ENCODE data around the gene ARHGEF17.

ARHGEF17 gene

DNA sequence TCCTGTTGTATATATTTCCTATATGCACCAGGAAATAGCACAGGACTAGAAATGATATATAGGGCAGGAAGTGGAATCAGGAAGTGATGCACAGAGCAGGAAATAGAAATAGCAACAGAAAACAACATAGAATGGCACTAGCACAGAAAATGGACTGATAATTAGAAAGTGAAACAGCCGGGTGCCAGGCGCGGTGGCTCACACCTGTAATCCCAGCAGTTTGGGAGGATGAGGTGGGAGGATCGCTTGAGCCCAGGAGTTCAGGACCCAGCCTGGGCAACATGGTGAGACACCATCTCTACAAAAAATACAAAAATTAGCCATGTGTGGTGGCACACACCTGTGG lies 58.2 kb downstream of the ARHGEF17 start:
- Histone ChIP-seq H3K4me1 (ENCODE audit: control insufficient read depth, insufficient read depth, low read length) (no peaks in the 10 kb centered on the region), H3K36me3 (ENCODE audit: control insufficient read depth in 2 of 2, insufficient read depth in 1 of 2, low read length in 2 of 2) (peaks cover 0 to 40% of the 10 kb centered on the region in 2 experiments; a peak in 1 of 3 replicates), H3K9me3 (ENCODE audit: control insufficient read depth, insufficient read depth, low read depth, low read length) (no peaks in the 10 kb centered on the region), H3K27ac (ENCODE audit: extremely low read depth, low read depth, low read length) (no peak overlapping the region), H3K4me3 (ENCODE audit: low read depth, low read length) (no peak overlapping the region)
- ChIA-PET POLR2A (no interaction called here), CTCF (interaction anchor here (1.2 to 7.2 kb wide), 5 partner anchors 9 to 30 kb away, joined by 3 to 50 read pairs (median 5); no protein-coding TSS in a partner anchor)
- TF ChIP-seq, protein P1, sequence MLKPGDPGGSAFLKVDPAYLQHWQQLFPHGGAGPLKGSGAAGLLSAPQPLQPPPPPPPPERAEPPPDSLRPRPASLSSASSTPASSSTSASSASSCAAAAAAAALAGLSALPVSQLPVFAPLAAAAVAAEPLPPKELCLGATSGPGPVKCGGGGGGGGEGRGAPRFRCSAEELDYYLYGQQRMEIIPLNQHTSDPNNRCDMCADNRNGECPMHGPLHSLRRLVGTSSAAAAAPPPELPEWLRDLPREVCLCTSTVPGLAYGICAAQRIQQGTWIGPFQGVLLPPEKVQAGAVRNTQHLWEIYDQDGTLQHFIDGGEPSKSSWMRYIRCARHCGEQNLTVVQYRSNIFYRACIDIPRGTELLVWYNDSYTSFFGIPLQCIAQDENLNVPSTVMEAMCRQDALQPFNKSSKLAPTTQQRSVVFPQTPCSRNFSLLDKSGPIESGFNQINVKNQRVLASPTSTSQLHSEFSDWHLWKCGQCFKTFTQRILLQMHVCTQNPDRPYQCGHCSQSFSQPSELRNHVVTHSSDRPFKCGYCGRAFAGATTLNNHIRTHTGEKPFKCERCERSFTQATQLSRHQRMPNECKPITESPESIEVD (tag by site-specific recombination; IDR thresholded peaks at IDR 0.05): no peak
- TF ChIP-seq, protein P2, sequence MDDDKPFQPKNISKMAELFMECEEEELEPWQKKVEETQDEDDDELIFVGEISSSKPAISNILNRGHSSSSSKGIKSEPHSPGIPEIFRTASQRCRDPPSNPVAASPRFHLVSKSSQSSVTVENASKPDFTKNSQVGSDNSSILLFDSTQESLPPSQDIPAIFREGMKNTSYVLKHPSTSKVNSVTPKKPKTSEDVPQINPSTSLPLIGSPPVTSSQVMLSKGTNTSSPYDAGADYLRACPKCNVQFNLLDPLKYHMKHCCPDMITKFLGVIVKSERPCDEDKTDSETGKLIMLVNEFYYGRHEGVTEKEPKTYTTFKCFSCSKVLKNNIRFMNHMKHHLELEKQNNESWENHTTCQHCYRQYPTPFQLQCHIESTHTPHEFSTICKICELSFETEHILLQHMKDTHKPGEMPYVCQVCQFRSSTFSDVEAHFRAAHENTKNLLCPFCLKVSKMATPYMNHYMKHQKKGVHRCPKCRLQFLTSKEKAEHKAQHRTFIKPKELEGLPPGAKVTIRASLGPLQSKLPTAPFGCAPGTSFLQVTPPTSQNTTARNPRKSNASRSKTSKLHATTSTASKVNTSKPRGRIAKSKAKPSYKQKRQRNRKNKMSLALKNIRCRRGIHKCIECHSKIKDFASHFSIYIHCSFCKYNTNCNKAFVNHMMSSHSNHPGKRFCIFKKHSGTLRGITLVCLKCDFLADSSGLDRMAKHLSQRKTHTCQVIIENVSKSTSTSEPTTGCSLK (tag by site-specific recombination; IDR thresholded peaks at IDR 0.05): no peak
- TF ChIP-seq ZNF792 (tag by site-specific recombination; IDR thresholded peaks at IDR 0.05): no peak
- no peak for TF ChIP-seq SALL2 (tag by site-specific recombination; IDR thresholded peaks at IDR 0.05; ENCODE audit: borderline replicate concordance)
- TF ChIP-seq, protein P3, sequence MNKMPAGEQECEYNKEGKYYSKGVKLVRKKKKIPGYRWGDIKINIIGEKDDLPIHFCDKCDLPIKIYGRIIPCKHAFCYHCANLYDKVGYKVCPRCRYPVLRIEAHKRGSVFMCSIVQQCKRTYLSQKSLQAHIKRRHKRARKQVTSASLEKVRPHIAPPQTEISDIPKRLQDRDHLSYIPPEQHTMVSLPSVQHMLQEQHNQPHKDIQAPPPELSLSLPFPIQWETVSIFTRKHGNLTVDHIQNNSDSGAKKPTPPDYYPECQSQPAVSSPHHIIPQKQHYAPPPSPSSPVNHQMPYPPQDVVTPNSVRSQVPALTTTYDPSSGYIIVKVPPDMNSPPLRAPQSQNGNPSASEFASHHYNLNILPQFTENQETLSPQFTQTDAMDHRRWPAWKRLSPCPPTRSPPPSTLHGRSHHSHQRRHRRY (tag by site-specific recombination; IDR thresholded peaks at IDR 0.05): no peak
- TF ChIP-seq ZNF24 (tag by site-specific recombination; IDR thresholded peaks at IDR 0.05): no peak
- TF ChIP-seq, protein P4, sequence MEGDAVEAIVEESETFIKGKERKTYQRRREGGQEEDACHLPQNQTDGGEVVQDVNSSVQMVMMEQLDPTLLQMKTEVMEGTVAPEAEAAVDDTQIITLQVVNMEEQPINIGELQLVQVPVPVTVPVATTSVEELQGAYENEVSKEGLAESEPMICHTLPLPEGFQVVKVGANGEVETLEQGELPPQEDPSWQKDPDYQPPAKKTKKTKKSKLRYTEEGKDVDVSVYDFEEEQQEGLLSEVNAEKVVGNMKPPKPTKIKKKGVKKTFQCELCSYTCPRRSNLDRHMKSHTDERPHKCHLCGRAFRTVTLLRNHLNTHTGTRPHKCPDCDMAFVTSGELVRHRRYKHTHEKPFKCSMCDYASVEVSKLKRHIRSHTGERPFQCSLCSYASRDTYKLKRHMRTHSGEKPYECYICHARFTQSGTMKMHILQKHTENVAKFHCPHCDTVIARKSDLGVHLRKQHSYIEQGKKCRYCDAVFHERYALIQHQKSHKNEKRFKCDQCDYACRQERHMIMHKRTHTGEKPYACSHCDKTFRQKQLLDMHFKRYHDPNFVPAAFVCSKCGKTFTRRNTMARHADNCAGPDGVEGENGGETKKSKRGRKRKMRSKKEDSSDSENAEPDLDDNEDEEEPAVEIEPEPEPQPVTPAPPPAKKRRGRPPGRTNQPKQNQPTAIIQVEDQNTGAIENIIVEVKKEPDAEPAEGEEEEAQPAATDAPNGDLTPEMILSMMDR (tag by site-specific recombination; IDR thresholded peaks at IDR 0.05): no peak
- no peak for TF ChIP-seq ZNF426 (tag by site-specific recombination; IDR thresholded peaks at IDR 0.05)
- TF ChIP-seq, protein P5, sequence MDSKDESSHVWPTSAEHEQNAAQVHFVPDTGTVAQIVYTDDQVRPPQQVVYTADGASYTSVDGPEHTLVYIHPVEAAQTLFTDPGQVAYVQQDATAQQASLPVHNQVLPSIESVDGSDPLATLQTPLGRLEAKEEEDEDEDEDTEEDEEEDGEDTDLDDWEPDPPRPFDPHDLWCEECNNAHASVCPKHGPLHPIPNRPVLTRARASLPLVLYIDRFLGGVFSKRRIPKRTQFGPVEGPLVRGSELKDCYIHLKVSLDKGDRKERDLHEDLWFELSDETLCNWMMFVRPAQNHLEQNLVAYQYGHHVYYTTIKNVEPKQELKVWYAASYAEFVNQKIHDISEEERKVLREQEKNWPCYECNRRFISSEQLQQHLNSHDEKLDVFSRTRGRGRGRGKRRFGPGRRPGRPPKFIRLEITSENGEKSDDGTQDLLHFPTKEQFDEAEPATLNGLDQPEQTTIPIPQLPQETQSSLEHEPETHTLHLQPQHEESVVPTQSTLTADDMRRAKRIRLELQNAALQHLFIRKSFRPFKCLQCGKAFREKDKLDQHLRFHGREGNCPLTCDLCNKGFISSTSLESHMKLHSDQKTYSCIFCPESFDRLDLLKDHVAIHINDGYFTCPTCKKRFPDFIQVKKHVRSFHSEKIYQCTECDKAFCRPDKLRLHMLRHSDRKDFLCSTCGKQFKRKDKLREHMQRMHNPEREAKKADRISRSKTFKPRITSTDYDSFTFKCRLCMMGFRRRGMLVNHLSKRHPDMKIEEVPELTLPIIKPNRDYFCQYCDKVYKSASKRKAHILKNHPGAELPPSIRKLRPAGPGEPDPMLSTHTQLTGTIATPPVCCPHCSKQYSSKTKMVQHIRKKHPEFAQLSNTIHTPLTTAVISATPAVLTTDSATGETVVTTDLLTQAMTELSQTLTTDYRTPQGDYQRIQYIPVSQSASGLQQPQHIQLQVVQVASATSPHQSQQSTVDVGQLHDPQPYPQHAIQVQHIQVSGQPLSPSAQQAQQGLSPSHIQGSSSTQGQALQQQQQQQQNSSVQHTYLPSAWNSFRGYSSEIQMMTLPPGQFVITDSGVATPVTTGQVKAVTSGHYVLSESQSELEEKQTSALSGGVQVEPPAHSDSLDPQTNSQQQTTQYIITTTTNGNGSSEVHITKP (tag by site-specific recombination; IDR thresholded peaks at IDR 0.05): no peak
- no peak for TF ChIP-seq IKZF3 (tag by site-specific recombination; IDR thresholded peaks at IDR 0.05)
- TF ChIP-seq ZNF175 (tag by site-specific recombination; IDR thresholded peaks at IDR 0.05): no peak
- TF ChIP-seq, protein P6, sequence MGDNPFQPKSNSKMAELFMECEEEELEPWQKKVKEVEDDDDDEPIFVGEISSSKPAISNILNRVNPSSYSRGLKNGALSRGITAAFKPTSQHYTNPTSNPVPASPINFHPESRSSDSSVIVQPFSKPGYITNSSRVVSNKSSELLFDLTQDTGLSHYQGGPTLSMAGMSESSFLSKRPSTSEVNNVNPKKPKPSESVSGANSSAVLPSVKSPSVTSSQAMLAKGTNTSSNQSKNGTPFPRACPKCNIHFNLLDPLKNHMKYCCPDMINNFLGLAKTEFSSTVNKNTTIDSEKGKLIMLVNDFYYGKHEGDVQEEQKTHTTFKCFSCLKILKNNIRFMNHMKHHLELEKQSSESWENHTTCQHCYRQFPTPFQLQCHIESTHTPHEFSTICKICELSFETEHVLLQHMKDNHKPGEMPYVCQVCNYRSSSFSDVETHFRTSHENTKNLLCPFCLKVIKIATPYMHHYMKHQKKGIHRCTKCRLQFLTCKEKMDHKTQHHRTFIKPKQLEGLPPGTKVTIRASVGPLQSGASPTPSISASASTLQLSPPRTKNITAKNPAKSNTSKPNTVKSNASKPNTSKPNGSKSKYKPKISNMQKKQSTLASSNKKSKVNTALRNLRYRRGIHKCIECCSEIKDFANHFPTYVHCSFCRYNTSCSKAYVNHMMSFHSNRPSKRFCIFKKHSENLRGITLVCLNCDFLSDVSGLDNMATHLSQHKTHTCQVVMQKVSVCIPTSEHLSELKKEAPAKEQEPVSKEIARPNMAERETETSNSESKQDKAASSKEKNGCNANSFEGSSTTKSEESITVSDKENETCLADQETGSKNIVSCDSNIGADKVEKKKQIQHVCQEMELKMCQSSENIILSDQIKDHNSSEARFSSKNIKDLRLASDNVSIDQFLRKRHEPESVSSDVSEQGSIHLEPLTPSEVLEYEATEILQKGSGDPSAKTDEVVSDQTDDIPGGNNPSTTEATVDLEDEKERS (tag by site-specific recombination; IDR thresholded peaks at IDR 0.05): no peak
- TF ChIP-seq SCRT2 (tag by site-specific recombination; IDR thresholded peaks at IDR 0.05): no peak
- no peak for TF ChIP-seq ZNF626 (tag by site-specific recombination; IDR thresholded peaks at IDR 0.05)
- TF ChIP-seq ZNF132 (tag by site-specific recombination; IDR thresholded peaks at IDR 0.05; ENCODE audit: borderline replicate concordance): no peak
- no peak for TF ChIP-seq ZNF514 (tag by site-specific recombination; IDR thresholded peaks at IDR 0.05)
- TF ChIP-seq ZNF76 (tag by site-specific recombination; IDR thresholded peaks at IDR 0.05; ENCODE audit: borderline replicate concordance, low read depth): no peak
- no peak for TF ChIP-seq ZNF292 (tag by site-specific recombination; IDR thresholded peaks at IDR 0.05; ENCODE audit: borderline replicate concordance, low read depth)
